HPDE6-E6E7 (cell line): ENCODE results near the gene ZBTB22.
A peak's percentile ranks its signal among the peaks of the same experiment; 100 is the strongest.
"Not testable (repeated sequence)": the region's sequence is repeated elsewhere in the genome, so short reads cannot be mapped to it uniquely, and the experiment has no call there.

ENCODE experiments used
- DNase-seq: peaks from one replicate; pipeline ENCODE4 v3.0.0; 2011; ENCODE audit warnings: missing footprints; ENCODE audit errors: extremely low spot score

ZBTB22 gene

DNA sequence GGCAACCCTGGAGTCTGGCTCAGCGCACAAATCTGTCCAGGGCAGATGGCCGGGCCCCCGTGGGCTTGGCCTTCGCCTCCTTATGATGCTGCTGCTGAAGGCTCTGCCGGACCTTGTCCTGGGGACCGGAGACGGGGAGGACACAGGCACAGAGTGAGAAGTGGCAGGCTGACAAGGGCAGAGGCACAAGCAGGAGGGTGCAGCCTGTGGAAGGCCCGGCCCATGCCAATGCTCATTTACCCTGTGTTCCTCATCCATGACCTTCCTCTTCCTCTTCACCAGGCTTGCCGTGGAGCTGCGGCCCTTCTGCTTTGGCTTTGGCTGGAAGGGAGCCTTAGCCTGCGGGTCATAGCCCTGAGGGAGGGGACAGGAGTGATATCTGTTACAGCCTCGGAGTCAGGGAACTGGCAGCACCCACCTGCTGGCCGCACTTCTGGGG, 38.3 kb downstream of the ZBTB22 start:
- no peak for DNase-seq

DNA sequence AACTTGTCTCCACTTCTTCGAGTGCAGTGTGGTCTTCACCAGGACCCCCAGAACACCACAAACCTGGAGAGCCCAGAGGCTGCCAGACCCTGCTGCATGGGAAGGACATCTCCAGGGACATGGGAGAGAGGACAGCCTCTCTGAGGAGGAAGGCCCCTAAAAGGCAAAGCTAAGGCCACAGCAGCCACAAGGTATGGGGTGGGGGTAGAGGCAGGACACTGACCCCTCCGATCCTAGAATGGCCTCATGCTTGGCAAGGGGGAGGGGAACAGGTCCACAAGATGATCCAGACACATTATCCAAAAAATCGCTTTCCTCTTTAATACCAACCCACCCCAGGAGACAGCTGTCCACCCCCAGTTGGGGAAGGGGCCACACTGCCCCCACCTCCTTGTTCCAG, 38.7 kb downstream of the ZBTB22 start:
- no peak for DNase-seq

DNA sequence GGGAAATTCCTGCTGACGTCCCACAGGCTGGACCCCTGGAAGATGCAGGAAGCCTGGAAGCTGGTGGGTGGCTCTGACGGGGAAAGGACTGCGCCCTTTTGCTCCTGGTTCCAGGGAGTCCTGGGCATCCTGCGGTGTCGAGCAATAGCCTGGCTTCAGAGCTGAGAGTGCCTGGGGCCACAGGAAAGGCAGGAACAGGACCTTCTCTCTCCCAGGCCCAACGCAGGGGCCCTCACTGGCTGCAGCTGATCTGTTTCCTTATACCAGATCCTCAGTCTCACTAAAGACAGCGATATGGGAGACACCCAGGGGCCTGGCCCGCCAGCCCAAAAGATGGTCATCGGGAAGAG, 39.2 kb downstream of the ZBTB22 start:
- no peak for DNase-seq

DNA sequence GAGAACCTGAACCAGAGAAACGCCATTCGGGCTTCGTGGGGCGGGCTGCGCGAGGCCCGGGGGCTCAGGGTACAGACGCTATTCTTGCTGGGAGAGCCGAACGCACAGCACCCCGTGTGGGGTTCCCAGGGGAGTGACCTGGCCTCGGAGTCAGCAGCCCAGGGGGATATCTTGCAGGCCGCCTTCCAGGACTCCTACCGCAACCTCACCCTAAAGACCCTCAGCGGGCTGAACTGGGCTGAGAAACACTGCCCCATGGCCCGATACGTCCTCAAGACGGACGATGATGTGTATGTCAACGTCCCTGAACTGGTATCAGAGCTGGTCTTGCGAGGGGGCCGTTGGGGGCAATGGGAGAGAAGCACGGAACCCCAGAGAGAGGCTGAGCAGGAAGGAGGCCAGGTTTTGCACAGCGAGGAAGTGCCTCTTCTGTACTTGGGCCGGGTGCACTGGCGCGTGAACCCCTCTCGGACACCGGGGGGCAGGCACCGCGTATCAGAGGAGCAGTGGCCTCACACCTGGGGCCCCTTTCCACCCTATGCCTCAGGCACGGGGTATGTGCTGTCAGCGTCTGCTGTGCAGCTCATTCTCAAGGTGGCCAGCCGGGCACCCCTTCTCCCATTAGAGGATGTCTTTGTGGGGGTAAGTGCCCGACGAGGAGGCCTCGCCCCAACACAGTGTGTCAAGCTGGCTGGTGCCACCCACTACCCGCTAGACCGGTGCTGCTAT, 39.7 kb downstream of the ZBTB22 start:
- DNase-seq, result no peak

DNA sequence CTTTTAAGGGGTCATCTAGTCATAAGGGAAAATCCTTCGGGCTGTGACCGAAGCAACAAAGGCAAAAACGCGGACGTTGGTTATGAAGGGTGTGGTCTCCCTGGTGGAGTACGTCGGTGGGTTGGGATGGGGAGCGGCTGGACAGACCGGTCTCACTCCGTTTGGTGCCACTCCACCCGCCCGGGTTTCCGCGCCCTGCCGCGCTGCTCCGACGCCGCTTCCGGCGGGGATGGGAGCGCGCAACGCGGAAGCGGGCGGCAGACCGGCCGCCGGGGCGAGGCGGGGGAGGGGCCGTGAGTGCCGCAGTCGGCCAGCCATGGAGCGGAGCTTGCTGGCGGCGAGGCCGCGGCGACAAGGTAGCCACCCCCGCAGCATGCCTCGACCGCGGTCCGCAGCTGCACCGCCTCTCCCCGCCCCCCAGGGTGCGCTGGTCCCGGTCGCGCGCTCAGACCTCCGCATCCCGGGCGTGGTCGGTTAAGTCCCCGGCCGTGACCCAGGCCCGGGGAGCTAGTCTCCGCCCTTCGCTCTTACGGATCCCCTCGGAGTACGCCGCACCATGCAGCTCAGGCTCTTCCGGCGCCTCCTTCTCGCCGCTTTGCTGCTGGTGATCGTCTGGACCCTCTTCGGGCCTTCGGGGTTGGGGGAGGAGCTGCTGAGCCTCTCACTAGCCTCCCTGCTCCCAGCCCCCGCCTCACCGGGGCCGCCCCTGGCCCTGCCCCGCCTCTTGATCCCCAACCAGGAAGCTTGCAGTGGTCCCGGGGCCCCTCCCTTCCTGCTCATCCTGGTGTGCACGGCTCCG, 40.5 kb downstream of the ZBTB22 start, which contains the start of gene B3GALT4:
Gene B3GALT4, plus strand, starts transcription at position 260 of the 799 bp plus-strand sequence. Its CDS starts 297 bp downstream, at position 557.
- peak; percentile 90 for DNase-seq

DNA sequence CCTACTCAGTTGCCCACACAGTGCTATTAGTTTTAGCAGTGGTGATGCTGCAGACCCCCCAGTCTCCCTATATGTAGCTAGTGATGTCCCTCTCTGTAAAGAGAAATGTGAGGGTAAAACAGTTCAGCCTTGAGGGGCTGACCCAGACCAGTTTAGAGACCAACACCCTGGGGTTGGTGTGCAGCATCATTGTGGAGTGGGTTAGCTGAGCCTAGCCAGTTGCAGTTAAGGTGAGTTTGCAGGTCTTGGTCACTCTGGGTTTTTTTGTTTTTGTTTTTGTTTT, 41.0 kb downstream of the ZBTB22 start:
- DNase-seq, result no peak

DNA sequence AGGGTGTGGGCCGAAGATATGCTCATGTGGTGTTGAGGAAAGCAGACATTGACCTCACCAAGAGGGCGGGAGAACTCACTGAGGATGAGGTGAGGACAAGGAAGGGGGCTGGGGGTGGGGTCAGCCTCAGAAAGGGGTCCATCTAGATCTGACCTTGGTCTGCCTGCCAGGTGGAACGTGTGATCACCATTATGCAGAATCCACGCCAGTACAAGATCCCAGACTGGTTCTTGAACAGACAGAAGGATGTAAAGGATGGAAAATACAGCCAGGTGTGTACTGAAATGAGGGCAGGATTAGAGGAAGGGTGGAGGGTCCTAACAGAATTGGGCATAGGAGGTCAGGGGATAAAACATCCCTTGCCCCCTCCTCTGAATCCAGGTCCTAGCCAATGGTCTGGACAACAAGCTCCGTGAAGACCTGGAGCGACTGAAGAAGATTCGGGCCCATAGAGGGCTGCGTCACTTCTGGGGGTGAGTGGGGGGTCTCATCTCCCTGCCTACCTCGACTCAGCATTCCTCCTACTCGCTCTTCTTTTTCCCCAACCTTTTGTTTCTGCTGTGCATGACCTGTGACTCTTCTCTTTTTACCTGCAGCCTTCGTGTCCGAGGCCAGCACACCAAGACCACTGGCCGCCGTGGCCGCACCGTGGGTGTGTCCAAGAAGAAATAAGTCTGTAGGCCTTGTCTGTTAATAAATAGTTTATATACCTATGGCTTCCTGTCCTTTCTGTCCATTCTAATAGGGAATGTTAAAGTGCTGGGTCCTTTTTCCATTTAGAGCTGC, 41.6 kb downstream of the ZBTB22 start:
- not testable (repeated sequence) for DNase-seq

DNA sequence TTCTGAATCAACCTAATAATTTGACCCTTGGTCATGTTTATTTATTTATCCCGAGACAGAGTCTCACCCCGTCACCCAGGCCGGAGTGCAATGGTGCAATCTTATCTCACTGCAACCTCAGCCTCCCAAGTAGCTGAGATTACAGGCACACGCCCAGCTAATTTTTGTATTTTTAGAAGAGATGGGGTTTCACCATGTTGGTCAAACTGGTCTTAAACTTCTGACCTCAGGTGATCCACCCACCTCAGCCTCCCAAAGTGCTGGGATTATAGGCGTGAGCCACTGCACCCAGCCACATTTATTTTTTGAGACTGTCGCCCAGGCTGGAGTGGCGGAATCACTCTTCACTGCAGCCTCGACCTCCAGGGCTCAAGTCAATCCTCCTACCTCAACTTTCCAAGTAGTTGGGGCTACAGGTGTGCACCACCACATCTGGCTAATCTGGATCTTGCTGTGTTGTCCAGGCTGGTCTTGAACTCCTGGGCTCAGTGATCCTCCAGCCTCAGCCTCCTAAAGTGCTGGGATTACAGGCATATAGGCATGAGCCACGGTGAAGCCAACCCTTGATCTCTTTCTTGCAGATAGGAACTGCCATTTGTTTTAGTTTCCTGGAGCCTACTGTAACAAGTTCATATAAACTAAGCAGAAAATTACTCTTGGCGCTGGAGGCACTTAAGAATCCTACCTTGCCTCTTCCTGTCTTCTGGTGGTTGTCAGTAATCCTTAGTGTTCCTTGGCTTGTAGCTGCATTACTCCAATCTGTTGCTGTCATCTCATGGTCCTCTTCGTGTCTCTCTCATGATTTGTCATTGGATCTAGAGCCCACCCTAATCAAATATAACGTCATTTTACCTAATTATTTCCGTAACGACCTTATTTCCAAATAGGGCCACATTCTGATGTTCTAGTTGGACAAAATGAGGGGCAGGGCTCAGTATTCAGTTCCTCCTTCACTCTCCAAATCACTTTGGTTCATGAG, 43.3 kb downstream of the ZBTB22 start:
- DNase-seq, result no peak

DNA sequence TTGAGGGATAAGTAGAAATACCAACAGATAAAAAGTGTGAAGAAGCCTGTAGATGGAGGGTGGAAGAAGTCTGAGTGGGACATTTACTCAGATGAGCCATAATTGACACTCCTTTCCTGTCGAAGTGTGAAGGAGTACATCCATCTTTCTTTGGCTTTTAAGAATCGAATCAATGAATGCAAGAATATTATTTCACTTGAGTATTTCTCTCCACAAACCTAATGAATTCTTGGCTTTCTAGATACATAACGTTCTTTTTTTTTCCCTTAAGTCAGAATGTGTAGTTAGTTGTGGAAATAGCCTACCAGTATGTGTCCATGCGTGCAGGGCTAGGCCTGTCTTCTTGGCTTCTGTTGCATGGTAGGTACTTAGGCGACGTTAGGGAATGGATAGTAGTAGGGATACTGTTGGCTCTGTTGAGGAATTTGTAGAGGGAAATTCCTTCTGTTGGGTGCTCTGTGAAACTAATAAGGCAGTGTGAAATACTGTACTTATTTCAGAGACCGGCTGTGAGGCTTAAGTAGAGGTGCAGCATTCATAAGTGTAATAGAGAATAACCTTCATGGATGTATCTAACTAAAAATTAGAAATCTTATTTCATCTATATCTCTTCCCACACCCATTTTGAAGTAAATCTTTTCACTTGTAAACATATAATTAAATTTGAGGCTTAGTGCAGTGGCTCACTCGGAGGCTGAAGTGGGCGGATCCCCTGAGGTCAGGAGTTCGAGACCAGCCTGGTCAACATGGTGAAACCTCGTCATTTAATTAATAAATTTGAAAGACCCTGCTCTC, 44.2 kb downstream of the ZBTB22 start:
- DNase-seq, result no peak

DNA sequence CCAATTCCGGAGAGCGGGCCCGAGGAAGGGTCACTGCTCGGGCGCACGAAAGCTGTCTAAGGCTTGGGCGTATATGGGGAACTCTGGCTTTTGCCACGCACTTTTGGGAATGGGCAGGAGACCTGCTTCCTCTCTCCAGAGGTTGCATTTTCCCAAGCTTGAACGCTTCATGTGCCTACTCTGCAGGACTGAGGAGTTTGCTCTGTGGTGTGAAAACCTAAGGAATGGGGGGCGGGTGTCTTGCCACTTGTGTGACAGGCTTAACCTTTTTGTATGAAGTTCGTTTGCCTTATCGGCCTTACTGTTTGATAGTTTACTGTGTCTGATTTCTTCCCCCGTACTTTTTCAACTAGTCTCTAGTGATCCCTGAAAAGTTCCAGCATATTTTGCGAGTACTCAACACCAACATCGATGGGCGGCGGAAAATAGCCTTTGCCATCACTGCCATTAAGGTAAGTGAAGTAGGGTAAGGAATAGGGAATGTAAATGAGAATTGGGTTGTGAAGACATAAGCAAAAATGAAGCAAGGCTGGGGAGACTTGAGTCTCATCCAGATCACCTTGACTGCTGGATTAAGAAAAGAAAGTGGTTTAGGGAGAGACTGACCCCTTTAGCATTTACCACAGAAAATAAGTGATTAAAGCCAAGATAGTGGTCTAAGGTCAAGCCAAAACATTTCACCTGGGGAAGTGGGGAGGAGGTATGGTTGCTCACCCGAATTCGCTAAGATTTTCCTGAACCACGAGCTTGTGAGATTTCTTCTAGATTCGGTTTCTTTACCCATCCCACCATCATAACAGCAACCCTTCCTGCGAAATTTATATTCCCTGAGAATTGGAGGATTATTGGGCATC, 45.0 kb downstream of the ZBTB22 start:
- no peak for DNase-seq

DNA sequence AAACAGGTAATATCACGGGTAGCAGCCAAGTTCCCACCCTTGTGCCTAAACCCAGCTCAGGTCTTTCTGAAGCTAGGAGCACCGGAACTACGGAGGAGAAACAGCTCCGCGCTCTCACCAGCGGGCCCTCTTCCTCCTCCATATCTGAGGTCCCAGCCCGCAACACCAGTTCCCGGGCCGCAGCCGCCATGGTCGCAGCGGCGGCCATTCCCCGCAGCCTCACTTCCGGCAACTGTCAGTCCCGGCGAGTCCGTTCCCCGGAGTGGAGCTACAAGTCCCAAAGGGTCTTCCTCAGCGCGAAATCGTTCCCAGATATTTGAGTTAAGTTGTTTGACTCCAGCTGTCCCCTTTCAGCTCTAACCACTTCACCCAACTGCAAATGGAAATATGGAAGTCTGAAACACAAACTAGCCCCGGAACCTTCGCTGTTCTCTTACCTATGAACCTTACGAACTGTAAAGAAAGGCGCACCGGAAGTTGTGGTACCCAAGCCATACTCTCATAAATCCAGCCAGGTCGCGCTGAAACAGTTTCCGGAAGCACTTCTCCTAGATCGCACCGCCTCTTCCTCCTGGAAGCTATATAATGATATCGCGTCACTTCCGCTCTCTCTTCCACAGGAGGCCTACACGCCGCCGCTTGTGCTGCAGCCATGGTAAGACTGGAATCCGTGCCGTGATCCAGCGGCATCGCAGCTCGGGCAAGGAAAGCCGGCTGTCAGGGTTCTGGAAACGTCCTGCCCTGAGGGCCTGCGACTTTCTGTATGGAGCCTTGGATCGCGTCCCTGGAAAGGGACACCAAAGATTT, 45.9 kb downstream of the ZBTB22 start, which contains the start of the genes RPS18 and VPS52:
Gene RPS18, plus strand, starts transcription at position 608 of the 807 bp plus-strand sequence. Its CDS starts 45 bp downstream, at position 653.
Gene VPS52, minus strand, starts transcription at position 409 of the 807 bp plus-strand sequence. Its CDS starts 201 bp downstream, at position 208.
- peak; percentile 70 for DNase-seq

DNA sequence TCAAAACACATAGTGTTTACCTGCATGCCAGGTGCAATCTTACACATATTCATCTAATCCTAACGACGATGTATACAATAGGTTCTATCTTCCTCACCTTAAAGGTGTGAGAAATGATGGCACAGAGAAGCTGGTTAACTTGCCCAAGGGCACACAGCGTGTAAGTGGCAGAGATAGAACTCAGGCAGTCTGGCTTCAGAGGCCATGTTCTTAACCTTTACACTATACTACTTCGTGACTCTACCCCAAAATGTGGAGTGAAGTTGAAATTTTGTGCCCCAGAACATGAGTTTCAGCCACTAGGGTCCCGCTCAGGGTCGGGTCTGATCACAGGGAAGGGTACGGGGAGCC, 46.5 kb downstream of the ZBTB22 start:
- DNase-seq, result no peak
